Stimulated activated CD8-positive, alpha-beta memory T cell treated with anti-CD3 and anti-CD28 coated beads, Interleukin-7, amount 100 ng/mL, for 48 hours (primary cell): ENCODE results near the gene LPAR1.

Experiments
- DNase-seq, 2 donors: peaks; one replicate each; pipeline ENCODE4 v3.0.0-alpha.2; 2020; ENCODE audit warnings: low read depth in 1 of 2; ENCODE audit errors: extremely low read depth in 1 of 2

The LPAR1 gene

GRCh38 chr9:111003182-111003581, 35.1 kb downstream of the LPAR1 start:
- DNase-seq: no peak

- no peak for DNase-seq
These were observed 36.7 kb downstream of the LPAR1 start for GRCh38 chr9:111001526-111001925.

GRCh38 chr9:111000202-111000601, 38.1 kb downstream of the LPAR1 start:
- DNase-seq: no peak

GRCh38 chr9:110999379-110999778, 38.9 kb downstream of the LPAR1 start:
- no peak for DNase-seq

- DNase-seq: no peak
These were observed 40.4 kb downstream of the LPAR1 start for GRCh38 chr9:110997847-110998246.

- DNase-seq: no peak
These were observed 41.6 kb downstream of the LPAR1 start for GRCh38 chr9:110996436-110997220.

GRCh38 chr9:110995420-110996340, 42.6 kb downstream of the LPAR1 start:
- no peak for DNase-seq

GRCh38 chr9:110994771-110995241, 43.5 kb downstream of the LPAR1 start:
- no peak for DNase-seq

- no peak for DNase-seq
These were observed 47.8 kb downstream of the LPAR1 start for GRCh38 chr9:110990481-110990880.

GRCh38 chr9:110986529-110986928, 51.7 kb downstream of the LPAR1 start:
- no peak for DNase-seq

- DNase-seq: no peak
These were observed 53.3 kb downstream of the LPAR1 start for GRCh38 chr9:110984890-110985437.

- no peak for DNase-seq
These were observed 58.0 kb downstream of the LPAR1 start for GRCh38 chr9:110980261-110980660.

- no peak for DNase-seq
These were observed 58.6 kb downstream of the LPAR1 start for GRCh38 chr9:110979636-110980035.

GRCh38 chr9:110978516-110978915, 59.8 kb downstream of the LPAR1 start:
- DNase-seq: no peak

- no peak for DNase-seq
These were observed 61.0 kb downstream of the LPAR1 start for GRCh38 chr9:110977259-110977709.

GRCh38 chr9:110975969-110976368, 62.3 kb downstream of the LPAR1 start:
- no peak for DNase-seq

- DNase-seq: no peak
These were observed 63.0 kb downstream of the LPAR1 start for GRCh38 chr9:110975278-110975677.

GRCh38 chr9:110971705-110972104, 66.6 kb downstream of the LPAR1 start:
- no peak for DNase-seq

GRCh38 chr9:110971234-110971633, 67.0 kb downstream of the LPAR1 start:
- DNase-seq: no peak

GRCh38 chr9:110969971-110970386, 68.3 kb downstream of the LPAR1 start:
- DNase-seq: no peak

GRCh38 chr9:110968096-110968495, 70.2 kb downstream of the LPAR1 start:
- DNase-seq: no peak
